ENCODE results near the gene RHBDL3.

- TF ChIP-seq CTCF (IDR thresholded peaks at IDR 0.05; ENCODE audit: low read depth, low read length, missing input control) (no peak), RXRA (IDR thresholded peaks at IDR 0.05) (no peak), TAF1 (conservative IDR thresholded peaks at IDR 0.05) (no peak), FOXA1 (IDR thresholded peaks at IDR 0.05) (no peak), RAD21 (IDR thresholded peaks at IDR 0.05) (no peak), NR2F2 (IDR thresholded peaks at IDR 0.05) (no peak), REST (IDR thresholded peaks at IDR 0.05) (no peak), GABPA (IDR thresholded peaks at IDR 0.05 in 1 of 2, conservative IDR thresholded peaks at IDR 0.05 in 1 of 2) (no peak)
Measured at GRCh38 chr17:32275060-32276042, 9.7 kb downstream of the RHBDL3 start.
